Psoas muscle (tissue), 8 donors: Measurements from ENCODE around the gene GPR143. TPM values are rescaled to one million over a fixed set of nuclear protein-coding genes. Genes with fewer than 3 reads are reported as not detected.

ENCODE experiments used
- ATAC-seq, 4 donors: fragments of 200-7000 bp; cut with Tn5 transposase; one replicate each; pipeline ENCODE4 v1.9.1; 2020; ENCODE audit warnings: moderate library complexity in 3 of 4, mild to moderate bottlenecking in 2 of 4
- DNase-seq, 2 donors: peaks; one replicate each; pipeline ENCODE4 v3.0.0-alpha.2; 2020
- H3K27ac ChIP-seq: fragments of 200-600 bp; one replicate; pipeline ENCODE4 v1.8.0; 2022
- H3K27me3 ChIP-seq, 3 donors: fragments of 200-600 bp in 1 of 3; one replicate each; pipeline versions ENCODE4 v1.6.1 to v1.8.0; 2013 to 2022; ENCODE audit warnings: low read length in 2 of 3, mild to moderate bottlenecking in 2 of 3, moderate library complexity in 1 of 3; ENCODE audit not compliant: insufficient read depth in 3 of 3
- H3K36me3 ChIP-seq, 2 donors: fragments of 200-600 bp in 1 of 2; one replicate each; pipeline versions ENCODE4 v1.6.1 to v1.8.0; 2013 to 2022; ENCODE audit warnings: low read depth in 1 of 2, mild to moderate bottlenecking in 1 of 2, moderate library complexity in 1 of 2; ENCODE audit not compliant: insufficient read depth in 1 of 2
- H3K4me1 ChIP-seq: fragments of 200-600 bp; one replicate; pipeline ENCODE4 v1.8.0; 2022
- H3K4me3 ChIP-seq: fragments of 200-600 bp; one replicate; pipeline ENCODE4 v1.8.0; 2022; ENCODE audit warnings: mild to moderate bottlenecking
- H3K9me3 ChIP-seq: fragments of 200-600 bp; one replicate; pipeline ENCODE4 v1.8.0; 2022
- CTCF ChIP-seq: fragments of 200-600 bp; IDR thresholded peaks from one replicate; pipeline ENCODE4 v1.8.0; 2022; ENCODE audit warnings: antibody characterized with exemption
- WGBS, 3 donors: extraction: QIAGEN DNeasy Blood & Tissue Kit; methylation state at CpG; one replicate each; pipeline versions ENCODE4 v1.1.6 to v1.1.7; 2013; 5-methylcytosine and 5-hydroxymethylcytosine counted together
- intact Hi-C, 2 donors: fragments of 100-400 bp; cut with DNase I; formaldehyde crosslinking; loops; one replicate each; pipeline versions ENCODE4 v1.11.0 to v1.14.2; 2022
- polyA plus RNA-seq, 3 donors: library from polyadenylated mRNA; stranded (reverse); fragments of 200-250 nt; gene quantifications; one replicate each; pipeline ENCODE4 v1.2.3, GENCODE V29; 2013
- total RNA-seq, 4 donors: library from RNA; stranded (reverse); fragmentation: NEBNext Ultra II Directional in 2 of 4; extraction: Animal tissue kit (Norgen Biotek cat#: 25700) in 2 of 4; gene quantifications; one replicate each; pipeline versions ENCODE4 v1.2.1 to v1.2.4, GENCODE V29; 2021 to 2023
- donor health status: healthy with polysubstance abuse.
- donor health status: DM: no; HTN: no; CAD: no; lungs with moderate emphysema.
- donor health status: Bipolar disorder and iron deficiency.
- donor health status: healthy.
- donor health status: DM: yes; HTN: yes; CAD: no.
- donor health status: DM: no; HTN: no; CAD: no.
- donor health status: DM: no; HTN: no; CAD: no.
- donor health status: DM: yes; HTN: yes; CAD: no.

The GPR143 gene
- total and polyA plus RNA-seq, 7 donors = 0.03 TPM; not detected in 6

- no peaks in the 10 kb centered on the region for H3K27me3 ChIP-seq
- TF ChIP-seq CTCF = no peak
- peaks cover 0 to 12% of the 10 kb centered on the region in 2 donors for H3K36me3 ChIP-seq
- 86 to 99% (median 97%) methylated on average over 6 of the region's 6 CpGs for WGBS, 3 donors
- no peaks in the 10 kb centered on the region for H3K4me1 ChIP-seq
- DNase-seq (no peak), ATAC-seq (no peak)
- intact Hi-C loops = loop anchor here (5.0 to 10.0 kb wide), 6 partner anchors 240 to 960 kb away; partner anchors contain the start of gene TBL1X (in 1 of the 2)
- H3K4me3 ChIP-seq = no peak overlapping the region
- H3K9me3 ChIP-seq = no peaks in the 10 kb centered on the region
- H3K27ac ChIP-seq = no peak overlapping the region
Observed at GRCh38 chrX:9704876-9705465, 60.7 kb downstream of the GPR143 start.

GRCh38 chrX:9703406-9703805 lies 62.2 kb downstream of the GPR143 start:
- intact Hi-C loops = loop anchor here (10.0 kb wide), 5 partner anchors 239 to 959 kb away; partner anchors contain the start of gene TBL1X (in 1 of the 2)
- WGBS, 3 donors = 92 to 94% (median 92%) methylated on average over 12 to 14 of the region's 14 CpGs
- no peak overlapping the region for H3K27ac ChIP-seq
- peaks cover 0 to 3% of the 10 kb centered on the region in 2 donors for H3K36me3 ChIP-seq
- no peaks in the 10 kb centered on the region for H3K9me3 ChIP-seq
- no peak for TF ChIP-seq CTCF
- no peak overlapping the region for H3K4me3 ChIP-seq
- H3K27me3 ChIP-seq = no peaks in the 10 kb centered on the region
- no peaks in the 10 kb centered on the region for H3K4me1 ChIP-seq
- no peak for DNase-seq
- ATAC-seq = no peak

GRCh38 chrX:9701790-9702189 lies 63.9 kb downstream of the GPR143 start:
- intact Hi-C loops = loop anchor here (10.0 kb wide), 5 partner anchors 237 to 957 kb away; partner anchors contain the start of gene TBL1X (in 1 of the 2)
- no peaks in the 10 kb centered on the region for H3K9me3 ChIP-seq
- TF ChIP-seq CTCF = no peak
- no peaks in the 10 kb centered on the region for H3K4me1 ChIP-seq
- no peak overlapping the region for H3K4me3 ChIP-seq
- H3K36me3 ChIP-seq = peaks cover 0 to 3% of the 10 kb centered on the region in 2 donors
- DNase-seq (no peak), ATAC-seq (no peak)
- 92 to 99% (median 96%) methylated on average over 12 of the region's 12 CpGs for WGBS, 3 donors
- no peak overlapping the region for H3K27ac ChIP-seq
- no peaks in the 10 kb centered on the region for H3K27me3 ChIP-seq

GRCh38 chrX:9700555-9700954 lies 65.1 kb downstream of the GPR143 start:
- Histone ChIP-seq H3K4me3 (no peak overlapping the region), H3K9me3 (no peaks in the 10 kb centered on the region), H3K36me3 (peaks cover 0 to 3% of the 10 kb centered on the region in 2 donors), H3K27me3 (no peaks in the 10 kb centered on the region), H3K27ac (no peak overlapping the region), H3K4me1 (no peaks in the 10 kb centered on the region)
- intact Hi-C loops = loop anchor here (10.0 kb wide), 5 partner anchors 236 to 956 kb away; partner anchors contain the start of gene TBL1X (in 1 of the 2)
- ATAC-seq (no peak), DNase-seq (no peak)
- 80 to 91% (median 88%) methylated on average over 15 of the region's 15 CpGs for WGBS, 3 donors
- TF ChIP-seq CTCF = no peak
